GM12873 (cell line): ENCODE results near the gene NSUN7.

Experiments used
- TF ChIP-seq, protein P1 (sequence below): IDR thresholded peaks from 2 replicates; pipeline ENCODE4 v1.5.1; 2012; ENCODE audit warnings: low read depth, mild to moderate bottlenecking, moderate library complexity, low read length, control low read depth; ENCODE audit not compliant: insufficient read depth; ENCODE audit errors: missing control alignments

The NSUN7 gene

DNA sequence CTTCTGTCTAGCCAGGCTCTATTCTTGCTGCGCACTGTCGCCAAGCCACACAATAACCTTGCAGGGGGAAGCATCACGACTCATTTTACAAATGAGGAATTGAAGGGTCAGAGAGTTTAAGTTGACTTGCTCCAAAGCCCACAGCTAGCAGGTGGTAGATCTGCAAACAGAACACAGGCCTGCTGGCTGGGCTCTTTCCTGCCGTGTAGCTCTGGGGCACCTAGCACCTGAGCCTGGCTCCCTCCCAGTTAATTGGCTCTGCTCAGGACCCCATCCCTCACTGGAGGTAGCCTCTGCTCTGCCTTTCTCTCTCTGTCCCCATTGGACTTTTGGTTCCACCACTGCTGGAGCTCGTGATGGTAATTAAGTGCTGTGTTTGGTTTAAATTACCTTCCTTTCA is 98.5 kb downstream of the NSUN7 start:
- TF ChIP-seq, protein P1, sequence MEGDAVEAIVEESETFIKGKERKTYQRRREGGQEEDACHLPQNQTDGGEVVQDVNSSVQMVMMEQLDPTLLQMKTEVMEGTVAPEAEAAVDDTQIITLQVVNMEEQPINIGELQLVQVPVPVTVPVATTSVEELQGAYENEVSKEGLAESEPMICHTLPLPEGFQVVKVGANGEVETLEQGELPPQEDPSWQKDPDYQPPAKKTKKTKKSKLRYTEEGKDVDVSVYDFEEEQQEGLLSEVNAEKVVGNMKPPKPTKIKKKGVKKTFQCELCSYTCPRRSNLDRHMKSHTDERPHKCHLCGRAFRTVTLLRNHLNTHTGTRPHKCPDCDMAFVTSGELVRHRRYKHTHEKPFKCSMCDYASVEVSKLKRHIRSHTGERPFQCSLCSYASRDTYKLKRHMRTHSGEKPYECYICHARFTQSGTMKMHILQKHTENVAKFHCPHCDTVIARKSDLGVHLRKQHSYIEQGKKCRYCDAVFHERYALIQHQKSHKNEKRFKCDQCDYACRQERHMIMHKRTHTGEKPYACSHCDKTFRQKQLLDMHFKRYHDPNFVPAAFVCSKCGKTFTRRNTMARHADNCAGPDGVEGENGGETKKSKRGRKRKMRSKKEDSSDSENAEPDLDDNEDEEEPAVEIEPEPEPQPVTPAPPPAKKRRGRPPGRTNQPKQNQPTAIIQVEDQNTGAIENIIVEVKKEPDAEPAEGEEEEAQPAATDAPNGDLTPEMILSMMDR: no peak

DNA sequence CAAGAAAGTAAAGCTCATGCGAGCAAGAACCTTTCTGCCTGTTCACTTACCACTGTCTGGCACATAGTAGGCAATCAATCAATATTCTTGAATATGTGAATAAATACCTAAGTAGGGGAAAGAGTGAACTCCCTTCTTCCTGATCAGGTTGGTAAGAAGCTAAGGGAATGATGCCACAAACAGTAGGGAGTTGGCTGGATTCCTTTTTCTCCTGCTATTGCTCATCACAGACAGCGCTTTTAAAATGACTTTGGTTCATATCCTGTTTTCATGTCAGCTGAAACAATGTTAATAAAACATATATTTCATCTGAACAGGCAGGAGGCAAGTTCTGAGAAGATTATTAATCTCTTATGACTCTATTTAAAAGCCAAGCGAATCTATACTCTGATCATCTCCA is 99.2 kb downstream of the NSUN7 start:
- TF ChIP-seq, protein P1: no peak

DNA sequence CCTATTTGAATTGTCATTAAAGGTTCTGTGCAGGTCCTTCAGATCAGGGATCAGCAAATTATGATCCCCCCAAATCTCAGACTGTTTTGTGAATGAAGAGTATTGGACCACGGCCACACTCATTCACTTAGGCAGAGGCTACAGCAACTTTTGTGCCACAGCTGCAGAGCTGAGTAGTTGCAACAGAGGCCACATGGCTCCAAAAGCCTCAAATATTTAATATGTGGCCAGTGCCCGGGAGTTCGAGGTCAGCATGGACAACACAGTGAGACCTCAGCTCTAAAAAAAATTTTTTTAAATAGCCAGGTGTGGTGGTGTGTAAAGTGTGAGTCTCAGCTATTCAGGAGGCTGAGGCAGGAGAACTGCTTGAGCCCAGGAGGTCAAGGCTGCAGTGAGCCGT is 100.7 kb downstream of the NSUN7 start:
- TF ChIP-seq, protein P1: no peak

DNA sequence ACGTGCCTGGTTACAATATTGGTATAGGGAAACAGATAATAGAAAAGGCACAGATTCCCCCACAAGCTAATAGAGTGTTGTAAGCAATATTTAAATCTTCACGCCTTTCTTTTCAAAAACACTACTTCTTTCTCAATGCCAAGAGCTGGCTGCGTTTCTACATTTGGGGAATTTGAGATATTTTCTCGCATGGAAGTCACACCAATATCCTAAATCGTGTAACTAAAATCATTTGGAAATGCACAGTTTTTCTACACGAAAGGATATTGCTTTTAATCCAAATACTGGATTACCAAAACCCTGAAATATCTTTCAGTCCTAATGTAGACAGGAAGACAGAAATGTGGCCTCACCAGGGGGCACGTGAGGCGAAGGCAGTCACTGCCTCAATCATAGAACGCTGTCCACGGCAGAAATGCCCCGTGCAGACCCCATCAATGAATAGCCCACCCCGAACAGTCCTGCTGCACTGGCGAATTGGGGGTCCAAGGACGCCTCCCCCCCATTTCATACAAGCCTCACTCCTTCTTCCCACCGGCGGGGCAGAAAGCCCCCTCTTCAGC is 106.6 kb downstream of the NSUN7 start:
- TF ChIP-seq, protein P1: no peak

DNA sequence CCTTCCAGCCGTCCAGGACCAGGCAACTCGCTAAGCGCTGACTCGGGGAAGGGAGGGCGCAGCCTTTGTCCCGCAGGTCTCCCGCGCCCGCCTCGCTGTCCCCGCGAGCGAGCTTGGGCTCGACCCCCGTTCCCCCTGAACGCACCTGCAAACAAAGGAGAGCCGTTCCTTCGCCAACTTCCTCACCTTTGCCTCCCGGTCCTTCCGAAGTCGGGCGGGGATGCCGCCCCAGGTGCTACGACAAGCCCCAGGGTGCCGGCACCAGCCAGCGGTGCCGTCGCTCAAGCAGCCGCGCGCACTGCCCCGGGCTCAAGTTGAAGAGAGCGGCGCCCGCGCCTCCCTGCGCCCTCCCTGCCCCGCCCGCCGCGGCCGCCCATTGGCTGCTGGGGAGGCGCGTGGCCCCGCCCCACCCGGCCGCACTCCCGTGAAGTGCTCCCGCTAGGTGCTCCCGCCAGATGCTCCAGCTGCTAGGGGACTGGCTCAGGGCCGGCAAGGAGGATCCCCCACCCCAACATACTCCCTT is 107.1 kb downstream of the NSUN7 start:
- TF ChIP-seq, protein P1: no peak

DNA sequence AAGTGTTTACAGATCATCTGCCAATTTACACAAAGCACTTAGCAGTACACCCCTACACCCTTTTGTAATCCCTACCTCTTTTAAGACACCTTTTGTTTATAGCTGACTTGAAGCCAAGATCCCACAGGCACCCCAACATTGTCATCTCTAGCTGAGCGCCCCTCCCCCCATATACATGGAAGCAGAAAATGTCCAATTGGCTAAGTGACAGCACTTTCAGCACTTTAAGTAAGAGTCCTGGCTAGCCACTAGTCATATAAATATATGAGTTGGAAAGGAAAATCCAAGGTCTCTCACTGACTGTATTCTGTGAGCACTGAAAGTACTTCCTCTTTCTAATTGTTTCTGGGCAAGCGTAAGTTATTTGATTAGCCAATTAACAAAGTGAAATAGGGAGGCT is 108.2 kb downstream of the NSUN7 start:
- TF ChIP-seq, protein P1: no peak

DNA sequence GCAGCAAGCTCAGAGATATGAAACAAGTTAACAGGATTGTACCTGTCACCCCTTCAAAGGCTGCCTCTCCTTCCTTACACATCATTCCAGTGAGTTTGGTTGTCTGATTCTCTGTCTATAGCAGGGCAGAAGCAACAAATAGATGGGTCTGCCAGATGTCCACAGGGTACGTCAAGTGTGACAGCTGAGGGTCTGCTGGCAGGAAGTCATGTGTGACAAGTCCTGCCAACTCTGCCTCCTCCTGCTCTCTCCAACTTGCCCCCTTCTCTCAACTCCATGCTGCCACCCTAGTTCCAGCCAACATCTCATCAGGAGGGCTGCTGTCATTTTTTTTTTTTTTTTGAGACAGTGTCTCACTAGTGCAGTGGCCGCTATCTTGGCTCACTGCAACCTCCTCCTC is 109.2 kb downstream of the NSUN7 start:
- TF ChIP-seq, protein P1: no peak
